Adrenal gland (tissue), 12 donors: Measurements from ENCODE around the gene REEP5. TPM values are rescaled to one million over a fixed set of nuclear protein-coding genes. Genes with fewer than 3 reads are reported as not detected.
A peak's percentile ranks its signal among the peaks of the same experiment; 100 is the strongest.

Source experiments
- DNase-seq, 7 donors: peaks; one replicate each; pipeline ENCODE4 v3.0.0-alpha.2; 2019 to 2020
- H3K27ac ChIP-seq, 5 donors: fragments of 200-600 bp; sonication (generic) in 4 of 5; 1 replicate in 3 of 5; 2 replicates in 2 of 5; pipeline versions ENCODE4 v1.5.1 to v1.8.0; 2016 to 2020; ENCODE audit warnings: mild to moderate bottlenecking in 1 of 5
- H3K27me3 ChIP-seq: fragments of 200-600 bp; 2 replicates; pipeline ENCODE4 v1.8.0; 2021
- H3K36me3 ChIP-seq, 2 donors: fragments of 200-600 bp; replicated peaks in 1 of 2; 1 replicate in 1 of 2; 2 replicates in 1 of 2; pipeline versions ENCODE4 v1.5.1 to v1.8.0; 2018 to 2022
- H3K4me1 ChIP-seq, 2 donors: fragments of 200-600 bp; replicated peaks in 1 of 2; 1 replicate in 1 of 2; 2 replicates in 1 of 2; pipeline versions ENCODE4 v1.5.1 to v1.8.0; 2018 to 2021
- H3K4me3 ChIP-seq, 4 donors: fragments of 200-600 bp; sonication (generic) in 3 of 4; one replicate each; pipeline ENCODE4 v1.5.1; 2016 to 2018
- H3K9me3 ChIP-seq, 3 donors: fragments of 200-600 bp; sonication (generic) in 1 of 3; replicated peaks in 1 of 3; 1 replicate in 2 of 3; 2 replicates in 1 of 3; pipeline versions ENCODE4 v1.5.1 to v1.8.0; 2016 to 2021
- CTCF ChIP-seq, 6 experiments: fragments of 450-650 bp in 4 of 6; fragments of 200-600 bp in 2 of 6; sonication (generic) in 1 of 6; IDR thresholded peaks; 1 replicate in 5 of 6; 2 replicates in 1 of 6; pipeline versions ENCODE4 v1.5.1 to v1.8.0; 2016 to 2021; ENCODE audit warnings: antibody characterized with exemption in 6 of 6, mild to moderate bottlenecking in 2 of 6, moderate library complexity in 1 of 6
- POLR2A ChIP-seq, 2 donors: fragments of 450-650 bp; IDR thresholded peaks; one replicate each; pipeline ENCODE4 v1.6.1; 2017; ENCODE audit warnings: antibody characterized with exemption in 2 of 2, mild to moderate bottlenecking in 2 of 2, moderate library complexity in 1 of 2
- WGBS, 4 donors: extraction: QIAGEN DNeasy Blood & Tissue Kit in 2 of 4; methylation state at CpG; one replicate each; pipeline versions ENCODE4 v1.1.5 to v1.1.7; 2013 to 2017; 5-methylcytosine and 5-hydroxymethylcytosine counted together
- intact Hi-C, 2 donors: fragments of 100-400 bp; cut with DNase I; formaldehyde crosslinking; loops; one replicate each; pipeline versions ENCODE4 v1.14.1 to v1.15.0; 2022 to 2023
- polyA plus RNA-seq, 3 donors: library from polyadenylated mRNA; stranded (reverse); fragments of 200-250 nt in 2 of 3; fragments of 350-450 nt in 1 of 3; fragmentation: Illumina TruSeq in 1 of 3; extraction: RNeasy Lipid Tissue Mini Kit (QIAGEN cat#74804) in 1 of 3; gene quantifications; one replicate each; pipeline ENCODE4 v1.2.3, GENCODE V29; 2013 to 2014
- total RNA-seq, 9 donors: library from RNA; depleted of rRNA in 4 of 9; stranded (reverse); fragments of >200 nt in 4 of 9; fragments of 120-200 nt in 1 of 9; fragmentation: NEBNext Ultra II Directional in 1 of 9; extraction: Animal tissue kit (Norgen Biotek cat#: 25700) in 1 of 9; gene quantifications; one replicate each; pipeline versions ENCODE4 v1.1.0 to v1.2.4, GENCODE V29; 2013 to 2023
- donor health status: healthy with polysubstance abuse.
- donor health status: Bipolar disorder and iron deficiency.
- donor health status: DM: yes; HTN: yes; CAD: no.
- donor health status: DM: no; HTN: no; CAD: no.
- donor health status: DM: no; HTN: no; CAD: no.
- donor health status: DM: yes; HTN: yes; CAD: no.

REEP5 gene
- total and polyA plus RNA-seq, 12 donors, result 73.8 to 198 (median 148) TPM

- peak overlapping the region in 2 of 5 donors; percentile 15 to 53 for H3K27ac ChIP-seq
- 56 to 63% (median 60%) methylated on average over 6 of the region's 6 CpGs for WGBS, 4 donors
- peaks cover 0 to 34% of the 10 kb centered on the region in 2 donors for H3K4me1 ChIP-seq
- intact Hi-C loops, result loop anchor here in 1 of 2 donors (10.0 kb wide), 2 partner anchors 59 to 369 kb away; partner anchors contain the start of gene SRP19
- DNase-seq, result no peak
- H3K36me3 ChIP-seq, result peaks cover 0 to 7% of the 10 kb centered on the region in 2 donors
- H3K27me3 ChIP-seq, result no peaks in the 10 kb centered on the region
- H3K4me3 ChIP-seq, result no peak overlapping the region
- no peak for TF ChIP-seq POLR2A (IDR thresholded peaks at IDR 0.05)
- TF ChIP-seq CTCF (IDR thresholded peaks at IDR 0.05), result no peak
- no peaks in the 10 kb centered on the region for H3K9me3 ChIP-seq
These were observed 1.3 kb upstream of the REEP5 start for GRCh38 chr5:112923148-112923917.

- peaks cover 0 to 19% of the 10 kb centered on the region in 2 donors for H3K36me3 ChIP-seq
- H3K9me3 ChIP-seq, result no peaks in the 10 kb centered on the region
- peak overlapping the region; percentile 26 to 98 (median 81) for H3K4me3 ChIP-seq
- TF ChIP-seq CTCF (IDR thresholded peaks at IDR 0.05), result no peak
- peak; percentile 28 to 50 for TF ChIP-seq POLR2A (IDR thresholded peaks at IDR 0.05)
- 0 to 1% (median 0%) methylated on average over 9 to 68 of the region's 68 CpGs for WGBS, 4 donors
- DNase-seq, result peak; percentile 63 to 78 (median 72)
- peaks cover 7 to 52% of the 10 kb centered on the region in 2 donors for H3K4me1 ChIP-seq
- H3K27me3 ChIP-seq, result no peaks in the 10 kb centered on the region
- H3K27ac ChIP-seq, result peak overlapping the region; percentile 79 to 98 (median 97)
- intact Hi-C loops, result loop anchor here in 1 of 2 donors (10.0 kb wide), 2 partner anchors 56 to 366 kb away; partner anchors contain the start of gene SRP19
These were observed 798 bp downstream of the REEP5 start for GRCh38 chr5:112921026-112921832.

- Histone ChIP-seq H3K27ac (no peak overlapping the region), H3K36me3 (peaks cover 0 to 22% of the 10 kb centered on the region in 2 donors), H3K27me3 (no peaks in the 10 kb centered on the region), H3K4me3 (no peak overlapping the region), H3K4me1 (peaks cover 10 to 64% of the 10 kb centered on the region in 2 donors), H3K9me3 (no peaks in the 10 kb centered on the region)
- DNase-seq, result no peak
- no peak for TF ChIP-seq POLR2A (IDR thresholded peaks at IDR 0.05)
- no peak for TF ChIP-seq CTCF (IDR thresholded peaks at IDR 0.05)
- WGBS, 4 donors, result 85 to 96% (median 90%) methylated on average over 6 of the region's 6 CpGs
- intact Hi-C loops, result loop anchor here in 1 of 2 donors (10.0 kb wide), 2 partner anchors 55 to 365 kb away; partner anchors contain the start of gene SRP19
These were observed 2.1 kb downstream of the REEP5 start for GRCh38 chr5:112919972-112920371.

DNA sequence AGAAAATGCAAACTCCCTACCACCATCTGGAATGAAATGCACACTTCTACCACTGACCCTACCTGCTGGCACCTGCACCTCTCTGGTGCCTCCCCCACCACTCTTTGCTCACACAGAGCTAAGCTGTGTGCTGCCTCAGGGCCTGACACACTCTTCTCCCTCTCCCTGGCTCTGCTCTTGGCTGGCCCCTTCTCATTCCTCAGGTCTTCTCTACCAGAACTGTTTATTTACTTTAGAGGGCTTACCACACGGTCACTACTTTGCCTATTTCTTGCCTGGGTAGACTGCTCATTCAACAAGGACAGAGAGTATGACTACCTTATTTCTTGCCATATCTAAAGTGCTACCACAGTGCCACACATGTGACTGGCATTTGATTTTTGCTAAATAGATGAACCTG lies 3.3 kb downstream of the REEP5 start:
- intact Hi-C loops, result no loop called here
- Histone ChIP-seq H3K27ac (peak overlapping the region in 1 of 5 donors; percentile 32), H3K27me3 (no peaks in the 10 kb centered on the region), H3K9me3 (no peaks in the 10 kb centered on the region), H3K4me3 (no peak overlapping the region), H3K36me3 (peaks cover 0 to 22% of the 10 kb centered on the region in 2 donors), H3K4me1 (peaks cover 23 to 77% of the 10 kb centered on the region in 2 donors)
- TF ChIP-seq CTCF (IDR thresholded peaks at IDR 0.05) (no peak), POLR2A (IDR thresholded peaks at IDR 0.05) (no peak)
- WGBS, 4 donors, result 81 to 100% (median 98%) methylated on average over 1 of the region's 1 CpG
- DNase-seq, result no peak
